CD14-positive monocyte (primary cell): ENCODE results near the gene DNAJA3. TPM values are rescaled to one million over a fixed set of nuclear protein-coding genes. Genes with fewer than 3 reads are reported as not detected.

Source experiments
- DNase-seq, 3 donors: peaks; one replicate each; pipeline ENCODE4 v3.0.0-alpha.2; 2011 to 2022
- H2AFZ ChIP-seq: 2 replicates; pipeline ENCODE4 v1.6.0; 2012; ENCODE audit warnings: mild to moderate bottlenecking, low read depth, low read length, inconsistent platforms; ENCODE audit not compliant: insufficient read depth, poor library complexity, severe bottlenecking
- H3K27ac ChIP-seq, 2 donors: 1 replicate in 1 of 2; 2 replicates in 1 of 2; pipeline ENCODE4 v1.5.1; 2012 to 2013; ENCODE audit warnings: low read length in 2 of 2, control low read depth in 1 of 2, inconsistent platforms in 1 of 2, low read depth in 1 of 2, mild to moderate bottlenecking in 1 of 2
- H3K27me3 ChIP-seq, 2 donors: one replicate each; pipeline versions ENCODE4 v1.6.0 to v1.6.1; 2011 to 2013; ENCODE audit warnings: low read length in 2 of 2; ENCODE audit not compliant: control insufficient read depth in 2 of 2, insufficient read depth in 2 of 2
- H3K36me3 ChIP-seq, 2 donors: replicated peaks in 1 of 2; 1 replicate in 1 of 2; 2 replicates in 1 of 2; pipeline versions ENCODE4 v1.5.1 to v1.6.1; 2012 to 2013; ENCODE audit warnings: low read length in 2 of 2, control low read depth in 1 of 2, inconsistent platforms in 1 of 2, mild to moderate bottlenecking in 1 of 2; ENCODE audit not compliant: insufficient read depth in 2 of 2, control insufficient read depth in 1 of 2
- H3K4me1 ChIP-seq, 2 donors: 1 replicate in 1 of 2; 2 replicates in 1 of 2; pipeline versions ENCODE4 v1.5.1 to v1.6.1; 2012 to 2013; ENCODE audit warnings: low read length in 2 of 2, control low read depth in 1 of 2, inconsistent platforms in 1 of 2, mild to moderate bottlenecking in 1 of 2, moderate library complexity in 1 of 2; ENCODE audit not compliant: insufficient read depth in 2 of 2, control insufficient read depth in 1 of 2
- H3K4me2 ChIP-seq: replicated peaks from 2 replicates; pipeline ENCODE3; 2012; ENCODE audit warnings: low read length, moderate library complexity, mild to moderate bottlenecking; ENCODE audit not compliant: poor library complexity, severe bottlenecking; ENCODE audit errors: extremely low read depth
- H3K4me3 ChIP-seq, 3 experiments: fragments of 200-600 bp in 1 of 3; sonication (generic) in 1 of 3; replicated peaks in 1 of 3; 1 replicate in 2 of 3; 2 replicates in 1 of 3; pipeline ENCODE4 v1.5.1; 2011 to 2013; ENCODE audit warnings: low read length in 3 of 3, mild to moderate bottlenecking in 3 of 3, control low read depth in 2 of 3, low read depth in 2 of 3, inconsistent platforms in 1 of 3, moderate library complexity in 1 of 3
- H3K79me2 ChIP-seq: 2 replicates; pipeline ENCODE4 v1.6.0; 2012; ENCODE audit warnings: mild to moderate bottlenecking, control low read depth, inconsistent platforms, low read length, moderate library complexity; ENCODE audit not compliant: insufficient read depth
- H3K9ac ChIP-seq: 2 replicates; pipeline ENCODE4 v1.6.0; 2017; ENCODE audit warnings: low read length, mild to moderate bottlenecking; ENCODE audit not compliant: insufficient read depth, poor library complexity, severe bottlenecking
- H3K9me3 ChIP-seq, 2 donors: replicated peaks in 1 of 2; 1 replicate in 1 of 2; 2 replicates in 1 of 2; pipeline versions ENCODE4 v1.5.1 to v1.6.1; 2012 to 2013; ENCODE audit warnings: low read length in 2 of 2, control low read depth in 1 of 2; ENCODE audit not compliant: control insufficient read depth in 1 of 2, insufficient read depth in 1 of 2
- H4K20me1 ChIP-seq: 2 replicates; pipeline ENCODE4 v1.6.0; 2012; ENCODE audit warnings: mild to moderate bottlenecking, low read length, control low read depth, moderate library complexity; ENCODE audit not compliant: insufficient read depth
- H3K27ac Mint-ChIP-seq, 7 donors: one replicate each; pipeline ENCODE4 v1.8.0; 2020; ENCODE audit warnings: mild to moderate bottlenecking in 7 of 7, mixed read lengths in 7 of 7, moderate library complexity in 6 of 7, inconsistent platforms in 2 of 7
- H3K27me3 Mint-ChIP-seq, 3 donors: one replicate each; pipeline ENCODE4 v1.8.0; 2021 to 2022; ENCODE audit warnings: low read depth in 3 of 3, mild to moderate bottlenecking in 3 of 3, mixed read lengths in 3 of 3, moderate library complexity in 3 of 3, inconsistent platforms in 1 of 3
- H3K36me3 Mint-ChIP-seq, 2 donors: one replicate each; pipeline ENCODE4 v1.8.0; 2020; ENCODE audit warnings: mixed read lengths in 2 of 2, inconsistent platforms in 1 of 2, mild to moderate bottlenecking in 1 of 2
- H3K4me1 Mint-ChIP-seq: one replicate; pipeline ENCODE4 v1.8.0; 2020; ENCODE audit warnings: mild to moderate bottlenecking, mixed read lengths
- H3K4me3 Mint-ChIP-seq, 2 donors: one replicate each; pipeline ENCODE4 v1.8.0; 2020; ENCODE audit warnings: mild to moderate bottlenecking in 2 of 2, mixed read lengths in 2 of 2, moderate library complexity in 1 of 2
- H3K9me3 Mint-ChIP-seq, 7 donors: one replicate each; pipeline ENCODE4 v1.8.0; 2020 to 2022; ENCODE audit warnings: mixed read lengths in 7 of 7, mild to moderate bottlenecking in 6 of 7, moderate library complexity in 6 of 7, inconsistent platforms in 2 of 7
- WGBS: methylation state at CpG from one replicate; pipeline ENCODE4 v1.1.5; 2013; ENCODE audit warnings: missing lambda C conversion rate; ENCODE audit not compliant: insufficient coverage; 5-methylcytosine and 5-hydroxymethylcytosine counted together
- intact Hi-C, 2 donors: fragments of 100-400 bp; cut with micrococcal nuclease; formaldehyde crosslinking; loops; one replicate each; pipeline versions ENCODE4 v1.15.0 to v1.15.1; 2023
- polyA plus RNA-seq, 3 donors: library from polyadenylated mRNA; depleted of rRNA in 1 of 3; unstranded in 2 of 3; stranded (reverse) in 1 of 3; fragments of 300-500 nt in 2 of 3; fragments of >200 nt in 1 of 3; fragmentation: Illumina TruSeq in 2 of 3; gene quantifications; 1 replicate in 2 of 3; 2 replicates in 1 of 3; pipeline ENCODE4 v1.2.3, GENCODE V29; 2012 to 2021
- TF ChIP-seq, protein P1 (sequence below): fragments of 200-600 bp; IDR thresholded peaks from one replicate; pipeline ENCODE4 v1.8.0; 2022; ENCODE audit warnings: antibody characterized with exemption, mild to moderate bottlenecking

The DNAJA3 gene
- polyA plus RNA-seq, 3 donors = 17.1 to 27.9 (median 19.5) TPM

DNA sequence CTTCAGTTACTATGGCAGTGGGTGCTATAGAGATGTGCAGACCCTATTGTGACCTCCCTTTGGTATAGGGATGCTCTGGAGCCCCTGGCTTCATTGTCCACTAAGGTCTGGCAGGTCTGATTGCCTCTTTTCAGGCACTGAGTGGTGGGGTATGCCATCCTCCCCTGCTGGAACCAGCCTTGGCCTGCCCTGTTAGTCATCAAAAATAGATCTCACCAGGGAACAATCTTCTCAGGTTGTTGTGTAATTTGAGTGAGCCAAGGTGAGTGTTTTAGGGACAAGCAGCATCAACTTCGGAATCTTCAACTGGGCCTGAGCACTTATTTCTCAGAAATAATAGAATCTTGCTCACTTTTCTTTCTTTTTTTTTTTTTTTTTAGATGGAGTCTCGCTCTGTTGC is 70.1 kb downstream of the DNAJA3 start:
- Histone ChIP-seq H3K9me3 (no peaks in the 10 kb centered on the region), H3K4me1 (no peaks in the 10 kb centered on the region), H2AFZ (no peak overlapping the region), H3K9ac (no peak overlapping the region), H3K36me3 (peaks cover 12 to 43% of the 10 kb centered on the region in 2 donors), H4K20me1 (peaks cover 31% of the 10 kb centered on the region), H3K79me2 (peaks cover 36% of the 10 kb centered on the region), H3K27me3 (no peaks in the 10 kb centered on the region), H3K27ac (no peak overlapping the region), H3K4me3 (no peak overlapping the region), H3K4me2 (no peak overlapping the region)
- peak overlapping the region in 1 of 7 donors; percentile 50 for H3K27ac Mint-ChIP-seq
- H3K27me3 Mint-ChIP-seq = no peaks in the 10 kb centered on the region
- no CpG with 5 or more reads among the region's 2 CpGs for WGBS
- no peaks in the 10 kb centered on the region for H3K9me3 Mint-ChIP-seq
- intact Hi-C loops = no loop called here
- peaks cover 38 to 41% of the 10 kb centered on the region in 2 donors for H3K36me3 Mint-ChIP-seq
- no peak overlapping the region for H3K4me3 Mint-ChIP-seq
- DNase-seq = no peak
- peaks cover 1% of the 10 kb centered on the region for H3K4me1 Mint-ChIP-seq
- TF ChIP-seq, protein P1, sequence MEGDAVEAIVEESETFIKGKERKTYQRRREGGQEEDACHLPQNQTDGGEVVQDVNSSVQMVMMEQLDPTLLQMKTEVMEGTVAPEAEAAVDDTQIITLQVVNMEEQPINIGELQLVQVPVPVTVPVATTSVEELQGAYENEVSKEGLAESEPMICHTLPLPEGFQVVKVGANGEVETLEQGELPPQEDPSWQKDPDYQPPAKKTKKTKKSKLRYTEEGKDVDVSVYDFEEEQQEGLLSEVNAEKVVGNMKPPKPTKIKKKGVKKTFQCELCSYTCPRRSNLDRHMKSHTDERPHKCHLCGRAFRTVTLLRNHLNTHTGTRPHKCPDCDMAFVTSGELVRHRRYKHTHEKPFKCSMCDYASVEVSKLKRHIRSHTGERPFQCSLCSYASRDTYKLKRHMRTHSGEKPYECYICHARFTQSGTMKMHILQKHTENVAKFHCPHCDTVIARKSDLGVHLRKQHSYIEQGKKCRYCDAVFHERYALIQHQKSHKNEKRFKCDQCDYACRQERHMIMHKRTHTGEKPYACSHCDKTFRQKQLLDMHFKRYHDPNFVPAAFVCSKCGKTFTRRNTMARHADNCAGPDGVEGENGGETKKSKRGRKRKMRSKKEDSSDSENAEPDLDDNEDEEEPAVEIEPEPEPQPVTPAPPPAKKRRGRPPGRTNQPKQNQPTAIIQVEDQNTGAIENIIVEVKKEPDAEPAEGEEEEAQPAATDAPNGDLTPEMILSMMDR = no peak

DNA sequence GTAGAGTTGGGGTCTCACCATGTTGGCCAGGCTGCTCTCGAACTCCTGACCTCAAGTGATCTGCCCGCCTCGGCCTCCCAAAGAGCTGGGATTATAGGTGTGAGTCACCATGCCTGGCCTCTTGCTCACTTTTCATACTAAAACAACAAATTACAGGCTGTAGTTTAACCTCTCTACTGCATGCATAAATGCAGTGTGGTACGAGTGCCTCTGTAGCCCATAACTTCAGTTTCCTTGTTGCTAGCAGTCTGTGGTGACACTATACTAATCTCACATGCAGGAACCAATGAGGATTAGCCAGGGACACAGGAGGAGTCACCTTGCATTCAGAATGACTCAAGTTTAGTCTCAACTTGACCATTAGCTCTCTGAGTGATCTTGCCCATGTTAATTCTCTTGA is 70.6 kb downstream of the DNAJA3 start:
- Histone ChIP-seq H3K27ac (no peak overlapping the region), H3K9me3 (no peaks in the 10 kb centered on the region), H3K79me2 (peaks cover 31% of the 10 kb centered on the region), H4K20me1 (peaks cover 30% of the 10 kb centered on the region), H3K4me2 (no peak overlapping the region), H3K9ac (no peak overlapping the region), H2AFZ (no peak overlapping the region), H3K4me1 (no peaks in the 10 kb centered on the region), H3K4me3 (no peak overlapping the region), H3K36me3 (peaks cover 12 to 38% of the 10 kb centered on the region in 2 donors), H3K27me3 (no peaks in the 10 kb centered on the region)
- H3K27me3 Mint-ChIP-seq = no peaks in the 10 kb centered on the region
- intact Hi-C loops = no loop called here
- no peak overlapping the region for H3K4me3 Mint-ChIP-seq
- TF ChIP-seq, protein P1 = no peak
- DNase-seq = no peak
- WGBS = 100% methylated on average over 3 of the region's 4 CpGs
- no peaks in the 10 kb centered on the region for H3K9me3 Mint-ChIP-seq
- peak overlapping the region in 1 of 7 donors; percentile 52 for H3K27ac Mint-ChIP-seq
- H3K4me1 Mint-ChIP-seq = peaks cover 4% of the 10 kb centered on the region
- peaks cover 35 to 36% of the 10 kb centered on the region in 2 donors for H3K36me3 Mint-ChIP-seq
